ENCODE measurements around the gene BET1. TPM values are rescaled to one million over a fixed set of nuclear protein-coding genes. Genes with fewer than 3 reads are reported as not detected.

BET1 gene
- total RNA-seq, 1 donor from 2014 or later, result 2.4 TPM

- TF ChIP-seq CTCF (IDR thresholded peaks at IDR 0.05), result no peak
- Histone ChIP-seq H3K27ac (no peak overlapping the region), H3K4me3 (no peak overlapping the region), H3K9me3 (no peaks in the 10 kb centered on the region), H3K36me3 (no peaks in the 10 kb centered on the region), H3K27me3 (no peaks in the 10 kb centered on the region), H3K4me1 (no peaks in the 10 kb centered on the region)
- no peak for DNase-seq (ENCODE audit: low spot score in 2 of 2)
- intact Hi-C loops (cut with DNase I), result no loop called here
Observed at GRCh38 chr7:93945083-93945482, 59.1 kb downstream of the BET1 start.

- intact Hi-C loops (cut with DNase I), result no loop called here
- Histone ChIP-seq H3K27me3 (no peaks in the 10 kb centered on the region), H3K4me1 (no peaks in the 10 kb centered on the region), H3K9me3 (no peaks in the 10 kb centered on the region), H3K27ac (no peak overlapping the region), H3K4me3 (no peak overlapping the region), H3K36me3 (no peaks in the 10 kb centered on the region)
- DNase-seq (ENCODE audit: low spot score in 2 of 2), result no peak
- TF ChIP-seq CTCF (IDR thresholded peaks at IDR 0.05), result no peak
Observed at GRCh38 chr7:93944673-93945072, 59.5 kb downstream of the BET1 start.

GRCh38 chr7:93943816-93944540 is 60.2 kb downstream of the BET1 start:
- no peak for TF ChIP-seq CTCF (IDR thresholded peaks at IDR 0.05)
- Histone ChIP-seq H3K27ac (no peak overlapping the region), H3K27me3 (no peaks in the 10 kb centered on the region), H3K4me3 (no peak overlapping the region), H3K36me3 (no peaks in the 10 kb centered on the region), H3K4me1 (no peaks in the 10 kb centered on the region), H3K9me3 (no peaks in the 10 kb centered on the region)
- intact Hi-C loops (cut with DNase I), result no loop called here
- no peak for DNase-seq (ENCODE audit: low spot score in 2 of 2)

Other genes starting within 250 kb of the BET1 start
- not detected for gene TFPI2, start 113.6 kb downstream of the BET1 start, total RNA-seq
- gene GNGT1, start 97.8 kb downstream of the BET1 start, total RNA-seq, result not detected
- 28.4 TPM for gene GNG11, start 82.6 kb downstream of the BET1 start, total RNA-seq

Data from ascending aorta (tissue), 2 donors.